CD14-positive monocyte (primary cell): ENCODE results near the gene SRD5A3. TPM values are rescaled to one million over a fixed set of nuclear protein-coding genes. Genes with fewer than 3 reads are reported as not detected.

ENCODE experiments used
- DNase-seq, 3 donors: peaks; one replicate each; pipeline ENCODE4 v3.0.0-alpha.2; 2011 to 2022
- H2AFZ ChIP-seq: 2 replicates; pipeline ENCODE4 v1.6.0; 2012; ENCODE audit warnings: mild to moderate bottlenecking, low read depth, low read length, inconsistent platforms; ENCODE audit not compliant: insufficient read depth, poor library complexity, severe bottlenecking
- H3K27ac ChIP-seq, 2 donors: 1 replicate in 1 of 2; 2 replicates in 1 of 2; pipeline ENCODE4 v1.5.1; 2012 to 2013; ENCODE audit warnings: low read length in 2 of 2, control low read depth in 1 of 2, inconsistent platforms in 1 of 2, low read depth in 1 of 2, mild to moderate bottlenecking in 1 of 2
- H3K27me3 ChIP-seq, 2 donors: one replicate each; pipeline versions ENCODE4 v1.6.0 to v1.6.1; 2011 to 2013; ENCODE audit warnings: low read length in 2 of 2; ENCODE audit not compliant: control insufficient read depth in 2 of 2, insufficient read depth in 2 of 2
- H3K36me3 ChIP-seq, 2 donors: replicated peaks in 1 of 2; 1 replicate in 1 of 2; 2 replicates in 1 of 2; pipeline versions ENCODE4 v1.5.1 to v1.6.1; 2012 to 2013; ENCODE audit warnings: low read length in 2 of 2, control low read depth in 1 of 2, inconsistent platforms in 1 of 2, mild to moderate bottlenecking in 1 of 2; ENCODE audit not compliant: insufficient read depth in 2 of 2, control insufficient read depth in 1 of 2
- H3K4me1 ChIP-seq, 2 donors: 1 replicate in 1 of 2; 2 replicates in 1 of 2; pipeline versions ENCODE4 v1.5.1 to v1.6.1; 2012 to 2013; ENCODE audit warnings: low read length in 2 of 2, control low read depth in 1 of 2, inconsistent platforms in 1 of 2, mild to moderate bottlenecking in 1 of 2, moderate library complexity in 1 of 2; ENCODE audit not compliant: insufficient read depth in 2 of 2, control insufficient read depth in 1 of 2
- H3K4me2 ChIP-seq: replicated peaks from 2 replicates; pipeline ENCODE3; 2012; ENCODE audit warnings: low read length, moderate library complexity, mild to moderate bottlenecking; ENCODE audit not compliant: poor library complexity, severe bottlenecking; ENCODE audit errors: extremely low read depth
- H3K4me3 ChIP-seq, 3 experiments: fragments of 200-600 bp in 1 of 3; sonication (generic) in 1 of 3; replicated peaks in 1 of 3; 1 replicate in 2 of 3; 2 replicates in 1 of 3; pipeline ENCODE4 v1.5.1; 2011 to 2013; ENCODE audit warnings: low read length in 3 of 3, mild to moderate bottlenecking in 3 of 3, control low read depth in 2 of 3, low read depth in 2 of 3, inconsistent platforms in 1 of 3, moderate library complexity in 1 of 3
- H3K79me2 ChIP-seq: 2 replicates; pipeline ENCODE4 v1.6.0; 2012; ENCODE audit warnings: mild to moderate bottlenecking, control low read depth, inconsistent platforms, low read length, moderate library complexity; ENCODE audit not compliant: insufficient read depth
- H3K9ac ChIP-seq: 2 replicates; pipeline ENCODE4 v1.6.0; 2017; ENCODE audit warnings: low read length, mild to moderate bottlenecking; ENCODE audit not compliant: insufficient read depth, poor library complexity, severe bottlenecking
- H3K9me3 ChIP-seq, 2 donors: replicated peaks in 1 of 2; 1 replicate in 1 of 2; 2 replicates in 1 of 2; pipeline versions ENCODE4 v1.5.1 to v1.6.1; 2012 to 2013; ENCODE audit warnings: low read length in 2 of 2, control low read depth in 1 of 2; ENCODE audit not compliant: control insufficient read depth in 1 of 2, insufficient read depth in 1 of 2
- H4K20me1 ChIP-seq: 2 replicates; pipeline ENCODE4 v1.6.0; 2012; ENCODE audit warnings: mild to moderate bottlenecking, low read length, control low read depth, moderate library complexity; ENCODE audit not compliant: insufficient read depth
- H3K27ac Mint-ChIP-seq, 7 donors: one replicate each; pipeline ENCODE4 v1.8.0; 2020; ENCODE audit warnings: mild to moderate bottlenecking in 7 of 7, mixed read lengths in 7 of 7, moderate library complexity in 6 of 7, inconsistent platforms in 2 of 7
- H3K27me3 Mint-ChIP-seq, 3 donors: one replicate each; pipeline ENCODE4 v1.8.0; 2021 to 2022; ENCODE audit warnings: low read depth in 3 of 3, mild to moderate bottlenecking in 3 of 3, mixed read lengths in 3 of 3, moderate library complexity in 3 of 3, inconsistent platforms in 1 of 3
- H3K36me3 Mint-ChIP-seq, 2 donors: one replicate each; pipeline ENCODE4 v1.8.0; 2020; ENCODE audit warnings: mixed read lengths in 2 of 2, inconsistent platforms in 1 of 2, mild to moderate bottlenecking in 1 of 2
- H3K4me1 Mint-ChIP-seq: one replicate; pipeline ENCODE4 v1.8.0; 2020; ENCODE audit warnings: mild to moderate bottlenecking, mixed read lengths
- H3K4me3 Mint-ChIP-seq, 2 donors: one replicate each; pipeline ENCODE4 v1.8.0; 2020; ENCODE audit warnings: mild to moderate bottlenecking in 2 of 2, mixed read lengths in 2 of 2, moderate library complexity in 1 of 2
- H3K9me3 Mint-ChIP-seq, 7 donors: one replicate each; pipeline ENCODE4 v1.8.0; 2020 to 2022; ENCODE audit warnings: mixed read lengths in 7 of 7, mild to moderate bottlenecking in 6 of 7, moderate library complexity in 6 of 7, inconsistent platforms in 2 of 7
- CTCF ChIP-seq: fragments of 200-600 bp; IDR thresholded peaks from one replicate; pipeline ENCODE4 v1.8.0; 2022; ENCODE audit warnings: antibody characterized with exemption, mild to moderate bottlenecking
- WGBS: methylation state at CpG from one replicate; pipeline ENCODE4 v1.1.5; 2013; ENCODE audit warnings: missing lambda C conversion rate; ENCODE audit not compliant: insufficient coverage; 5-methylcytosine and 5-hydroxymethylcytosine counted together
- intact Hi-C, 2 donors: fragments of 100-400 bp; cut with micrococcal nuclease; formaldehyde crosslinking; loops; one replicate each; pipeline versions ENCODE4 v1.15.0 to v1.15.1; 2023
- polyA plus RNA-seq, 3 donors: library from polyadenylated mRNA; depleted of rRNA in 1 of 3; unstranded in 2 of 3; stranded (reverse) in 1 of 3; fragments of 300-500 nt in 2 of 3; fragments of >200 nt in 1 of 3; fragmentation: Illumina TruSeq in 2 of 3; gene quantifications; 1 replicate in 2 of 3; 2 replicates in 1 of 3; pipeline ENCODE4 v1.2.3, GENCODE V29; 2012 to 2021

Gene SRD5A3
- polyA plus RNA-seq, 3 donors = 5.9 to 26.2 (median 16.2) TPM

DNA sequence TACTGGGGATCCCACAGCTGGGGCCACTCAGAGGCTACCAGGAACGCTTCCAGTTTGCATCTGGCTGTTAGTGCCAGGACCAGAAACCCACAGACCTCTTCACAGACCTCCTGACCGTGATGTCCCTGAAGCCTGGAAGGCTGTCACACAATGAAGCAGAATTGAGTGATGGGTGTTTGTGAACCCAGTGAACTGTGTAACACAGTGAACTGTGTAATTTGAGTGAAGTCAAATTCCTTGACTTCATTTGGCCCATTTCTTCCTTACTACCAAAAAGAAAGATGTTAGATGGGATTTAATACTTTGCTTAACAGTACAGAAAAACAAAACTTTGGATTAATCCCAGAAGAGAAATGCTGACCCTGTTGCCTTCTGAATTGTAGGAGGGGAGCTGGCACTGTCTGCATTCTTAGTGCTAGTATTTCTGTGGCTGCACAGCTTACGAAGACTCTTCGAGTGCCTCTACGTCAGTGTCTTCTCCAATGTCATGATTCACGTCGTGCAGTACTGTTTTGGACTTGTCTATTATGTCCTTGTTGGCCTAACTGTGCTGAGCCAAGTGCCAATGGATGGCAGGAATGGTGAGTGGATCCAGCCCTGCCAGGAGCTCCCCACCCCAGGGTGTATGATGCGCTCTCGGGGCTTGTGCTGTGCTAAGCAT, 17.8 kb downstream of the SRD5A3 start:
- no peak for TF ChIP-seq CTCF
- H3K4me2 ChIP-seq = no peak overlapping the region
- 100% methylated on average over 8 of the region's 9 CpGs for WGBS
- Mint-ChIP-seq H3K27ac (peak overlapping the region in 1 of 7 donors; percentile 50), H3K36me3 (peaks cover 3 to 7% of the 10 kb centered on the region in 2 donors), H3K27me3 (peaks cover 0 to 2% (median 2%) of the 10 kb centered on the region in 3 donors), H3K4me3 (no peak overlapping the region), H3K4me1 (peaks cover 10% of the 10 kb centered on the region), H3K9me3 (no peaks in the 10 kb centered on the region)
- no peaks in the 10 kb centered on the region for H4K20me1 ChIP-seq
- no peaks in the 10 kb centered on the region for H3K27me3 ChIP-seq
- no peaks in the 10 kb centered on the region for H3K79me2 ChIP-seq
- H3K9me3 ChIP-seq = no peaks in the 10 kb centered on the region
- H3K36me3 ChIP-seq = peaks cover 3 to 33% of the 10 kb centered on the region in 2 donors
- H3K4me3 ChIP-seq = no peak overlapping the region
- H2AFZ ChIP-seq = no peak overlapping the region
- no peak for DNase-seq
- no peak overlapping the region for H3K27ac ChIP-seq
- intact Hi-C loops = no loop called here
- peaks cover 8 to 10% of the 10 kb centered on the region in 2 donors for H3K4me1 ChIP-seq
- no peak overlapping the region for H3K9ac ChIP-seq

DNA sequence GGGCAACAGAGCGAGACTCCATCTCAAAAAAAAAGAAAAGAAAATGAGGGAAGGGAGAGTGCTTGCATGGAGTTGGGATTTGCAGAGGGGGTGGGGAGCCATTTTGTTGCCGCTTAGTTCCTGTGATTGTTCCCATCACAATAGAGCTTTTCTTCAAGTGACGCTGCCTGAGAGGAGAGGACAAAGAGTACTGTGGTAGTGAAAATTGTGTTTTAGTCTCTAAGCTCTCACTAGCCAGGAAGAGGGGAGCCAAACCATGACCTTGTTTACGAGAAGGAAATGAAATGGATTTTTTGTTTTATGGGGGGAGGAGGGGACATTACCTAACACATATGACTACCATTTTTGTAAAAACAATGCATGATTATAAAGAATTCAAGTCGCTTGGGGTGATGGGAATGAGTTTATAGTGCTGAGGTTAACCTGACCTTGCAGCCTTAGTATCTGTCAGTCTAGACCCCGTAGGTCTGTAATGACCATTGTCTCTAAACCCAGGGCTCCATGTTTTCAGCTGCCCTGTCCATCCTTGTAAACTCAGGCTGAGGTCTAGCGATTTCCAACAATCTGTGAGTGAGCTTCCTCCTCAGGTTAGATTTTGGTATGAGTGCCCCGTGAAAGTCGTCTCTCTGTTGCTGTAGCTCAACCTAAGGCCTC, 18.8 kb downstream of the SRD5A3 start:
- Histone ChIP-seq H3K4me1 (peaks cover 0 to under 1% of the 10 kb centered on the region in 2 donors), H3K9ac (no peak overlapping the region), H3K4me3 (no peak overlapping the region), H3K4me2 (no peak overlapping the region), H3K36me3 (peaks cover 9 to 43% of the 10 kb centered on the region in 2 donors), H2AFZ (no peak overlapping the region), H3K27ac (no peak overlapping the region), H3K9me3 (no peaks in the 10 kb centered on the region), H3K27me3 (no peaks in the 10 kb centered on the region), H3K79me2 (no peaks in the 10 kb centered on the region), H4K20me1 (no peaks in the 10 kb centered on the region)
- DNase-seq = no peak
- H3K36me3 Mint-ChIP-seq = peaks cover 3 to 8% of the 10 kb centered on the region in 2 donors
- H3K27ac Mint-ChIP-seq = no peak overlapping the region
- H3K4me3 Mint-ChIP-seq = no peak overlapping the region
- intact Hi-C loops = no loop called here
- H3K9me3 Mint-ChIP-seq = no peaks in the 10 kb centered on the region
- WGBS = 94% methylated on average over 5 of the region's 9 CpGs
- no peak for TF ChIP-seq CTCF
- peaks cover 2% of the 10 kb centered on the region for H3K4me1 Mint-ChIP-seq
- peaks cover 0 to 2% (median 2%) of the 10 kb centered on the region in 3 donors for H3K27me3 Mint-ChIP-seq
